Dedifferentiated amniotic fluid mesenchymal stem cell (primary cell): ENCODE measurements around the gene GARS1.

Experiments used
- DNase-seq: peaks from one replicate; pipeline ENCODE4 v3.0.0-alpha.2; 2016; ENCODE audit errors: extremely low spot score

The GARS1 gene

GRCh38 chr7:30656006-30656957 lies 61.6 kb downstream of the GARS1 start:
- no peak for DNase-seq

GRCh38 chr7:30657131-30657530 lies 62.5 kb downstream of the GARS1 start:
- DNase-seq: no peak

GRCh38 chr7:30658479-30659074 lies 63.9 kb downstream of the GARS1 start:
- DNase-seq: no peak

GRCh38 chr7:30659312-30659711 lies 64.6 kb downstream of the GARS1 start:
- no peak for DNase-seq

- DNase-seq: no peak
Observed at GRCh38 chr7:30660331-30661255, 65.9 kb downstream of the GARS1 start.

GRCh38 chr7:30661926-30662325 lies 67.2 kb downstream of the GARS1 start:
- no peak for DNase-seq

- no peak for DNase-seq
Observed at GRCh38 chr7:30662431-30662939, 67.8 kb downstream of the GARS1 start.

GRCh38 chr7:30663414-30663813 lies 68.7 kb downstream of the GARS1 start:
- no peak for DNase-seq

GRCh38 chr7:30664184-30664885 lies 69.7 kb downstream of the GARS1 start:
- no peak for DNase-seq

- no peak for DNase-seq
Observed at GRCh38 chr7:30665043-30665442, 70.4 kb downstream of the GARS1 start.

- DNase-seq: no peak
Observed at GRCh38 chr7:30665449-30665848, 70.8 kb downstream of the GARS1 start.

- DNase-seq: no peak
Observed at GRCh38 chr7:30667172-30667571, 72.5 kb downstream of the GARS1 start.

- DNase-seq: no peak
Observed at GRCh38 chr7:30668102-30668501, 73.4 kb downstream of the GARS1 start.

- DNase-seq: peak; percentile 38
Observed at GRCh38 chr7:30671793-30672465, 77.3 kb downstream of the GARS1 start.

- DNase-seq: no peak
Observed at GRCh38 chr7:30674420-30674819, 79.7 kb downstream of the GARS1 start.

GRCh38 chr7:30674876-30675275 lies 80.2 kb downstream of the GARS1 start:
- DNase-seq: no peak

- DNase-seq: no peak
Observed at GRCh38 chr7:30678805-30679204, 84.1 kb downstream of the GARS1 start.

GRCh38 chr7:30679664-30680063 lies 85.0 kb downstream of the GARS1 start:
- no peak for DNase-seq

- DNase-seq: no peak
Observed at GRCh38 chr7:30681331-30681797, 86.7 kb downstream of the GARS1 start.

GRCh38 chr7:30681815-30682211 lies 87.1 kb downstream of the GARS1 start:
- no peak for DNase-seq
